ENCODE measurements around the gene CENPX. TPM values are rescaled to one million over a fixed set of nuclear protein-coding genes. Genes with fewer than 3 reads are reported as not detected.

The CENPX gene
- 10 to 100 TPM; 27.2 to 37.2 TPM for total RNA-seq
- long read RNA-seq, partial matches to known transcripts, result 1 of 11 reads
- long read RNA-seq, other reads (novel, unspliced or antisense), result 2 of 11 reads

DNA sequence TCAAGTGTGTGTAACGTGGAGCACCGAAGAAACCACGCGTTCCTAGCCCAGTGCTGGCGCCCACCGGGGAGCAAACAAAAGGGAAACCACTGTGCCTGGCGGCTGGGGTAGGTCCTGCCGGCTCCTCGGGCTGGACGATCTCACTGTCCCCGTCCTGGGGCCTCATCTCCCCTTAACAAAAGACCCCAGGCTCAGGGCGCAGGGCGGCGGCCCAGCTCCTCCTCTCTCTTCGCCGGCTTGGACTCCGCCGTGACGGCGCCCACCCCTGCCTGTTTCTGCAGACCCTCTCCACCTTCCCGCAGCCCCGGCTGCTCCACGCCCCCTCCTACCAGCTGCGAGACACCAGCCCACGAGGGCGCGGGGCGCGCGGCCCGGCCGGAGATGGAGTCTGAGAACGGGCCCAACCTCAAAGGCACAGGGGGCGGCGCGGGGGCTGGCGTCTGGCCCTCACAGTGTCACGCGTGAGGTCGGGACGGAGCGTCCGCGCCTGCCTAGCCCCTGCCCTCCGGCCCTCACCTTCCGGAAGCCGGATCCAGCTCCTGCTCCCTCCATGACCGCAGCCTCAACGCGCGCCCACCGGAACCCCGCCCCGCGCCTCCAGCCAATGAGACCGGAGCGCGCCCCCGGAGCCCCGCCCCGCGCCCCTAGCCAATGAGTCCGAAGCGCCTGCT is at the start of gene CENPX:
Gene CENPX, minus strand, starts transcription at position 569 of the 671 bp plus-strand sequence. Its CDS starts 17 bp downstream, at position 552.
- ATAC-seq (no peak), DNase-seq (no peak)
- intact Hi-C loops (cut with DNase I), result loop anchor here in 1 of 2 donors (5.0 kb wide), 1 partner anchor 60 kb away; the partner anchor contains the start of gene NOTUM

- no peak for ATAC-seq
- intact Hi-C loops (cut with DNase I), result no loop called here
Observed at GRCh38 chr17:82070611-82071010, 47.9 kb upstream of the CENPX start.

DNA sequence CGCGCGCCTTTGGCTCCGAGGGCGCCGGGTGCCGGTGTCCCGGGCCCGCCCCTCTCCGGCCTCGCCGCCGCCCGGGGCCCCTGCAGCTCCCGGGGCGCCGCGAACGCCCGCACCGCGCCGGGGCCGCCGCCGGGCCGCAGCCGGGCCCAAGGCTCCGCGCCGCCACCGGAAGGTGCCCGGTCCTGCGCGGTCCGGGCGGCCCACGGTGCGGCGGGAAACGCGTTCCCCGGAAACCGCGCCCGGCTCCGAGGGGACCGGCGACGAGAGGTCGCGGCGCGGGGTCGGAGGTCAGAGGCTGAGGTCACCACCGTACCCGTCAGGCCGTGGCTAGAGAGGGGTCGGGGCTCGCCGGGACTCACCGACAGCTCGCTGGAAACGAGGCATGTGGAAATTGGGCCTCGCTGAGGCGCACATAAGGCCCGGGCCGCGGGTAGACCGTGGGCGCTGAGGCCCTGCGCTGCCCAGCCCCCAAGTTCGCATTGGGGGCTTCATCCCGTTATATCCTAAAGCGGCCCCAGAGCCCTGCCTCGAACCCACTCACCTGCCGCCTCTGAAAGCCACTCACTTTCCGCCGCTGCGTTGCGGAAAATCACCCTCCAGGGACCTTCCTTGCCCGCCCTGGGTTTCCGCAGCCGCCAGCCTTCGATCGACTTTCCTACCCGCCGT is 43.1 kb upstream of the CENPX start, which contains the start of gene DUS1L:
Gene DUS1L, minus strand, starts transcription at position 167 of the 666 bp plus-strand sequence. CDS start 745 bp downstream, outside the sequence.
- DNase-seq (peak; percentile 71), ATAC-seq (peak; percentile 80 to 84)
- intact Hi-C loops (cut with DNase I), result no loop called here

More at GRCh38 chr17:82070611-82071010, 47.9 kb upstream of the CENPX start:
- DNase-seq, result no peak

GRCh38 chr17:82065193-82065637 is 42.5 kb upstream of the CENPX start:
- ATAC-seq (peak; percentile 12 to 36), DNase-seq (no peak)
- intact Hi-C loops (cut with DNase I), result no loop called here

DNA sequence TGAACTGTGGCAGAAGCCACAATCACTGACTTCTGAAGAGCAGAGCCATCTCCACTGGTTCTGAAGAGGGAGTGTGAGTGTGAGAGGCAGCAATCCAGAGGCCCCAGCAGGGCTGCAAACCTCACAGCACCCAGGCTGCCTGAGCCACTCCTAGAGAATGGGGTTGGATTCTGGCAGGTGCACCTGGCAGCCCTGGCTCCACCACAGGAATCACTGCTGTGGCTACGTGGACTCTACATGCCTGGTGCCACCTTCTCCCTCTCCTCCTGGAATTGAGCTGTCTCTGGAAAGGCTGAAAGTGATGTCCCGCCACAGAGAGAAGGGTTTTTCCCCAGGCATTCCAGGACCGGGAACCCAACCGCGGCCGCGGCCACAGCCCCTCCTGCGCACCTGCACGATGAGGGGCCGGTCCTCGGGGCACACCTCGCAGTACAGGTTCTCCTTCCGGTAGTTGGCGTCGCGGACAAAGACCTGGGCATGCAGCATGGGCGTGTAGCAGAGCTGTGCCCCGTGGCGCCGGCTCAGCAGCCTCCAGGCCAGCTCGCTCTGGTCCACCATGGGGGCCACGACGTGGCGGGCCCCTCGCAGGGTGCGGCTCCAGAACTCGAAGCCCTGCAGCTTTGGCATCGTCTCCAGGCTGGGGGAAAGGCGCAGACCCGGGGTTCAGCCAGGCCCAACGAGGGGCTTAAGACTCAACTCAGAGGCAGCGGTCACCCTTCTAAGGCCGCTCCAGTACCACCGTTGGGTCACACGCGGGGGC is 41.9 kb upstream of the CENPX start:
- DNase-seq (no peak), ATAC-seq (peak in 1 of 2 donors; percentile 2)
- intact Hi-C loops (cut with DNase I), result no loop called here

DNA sequence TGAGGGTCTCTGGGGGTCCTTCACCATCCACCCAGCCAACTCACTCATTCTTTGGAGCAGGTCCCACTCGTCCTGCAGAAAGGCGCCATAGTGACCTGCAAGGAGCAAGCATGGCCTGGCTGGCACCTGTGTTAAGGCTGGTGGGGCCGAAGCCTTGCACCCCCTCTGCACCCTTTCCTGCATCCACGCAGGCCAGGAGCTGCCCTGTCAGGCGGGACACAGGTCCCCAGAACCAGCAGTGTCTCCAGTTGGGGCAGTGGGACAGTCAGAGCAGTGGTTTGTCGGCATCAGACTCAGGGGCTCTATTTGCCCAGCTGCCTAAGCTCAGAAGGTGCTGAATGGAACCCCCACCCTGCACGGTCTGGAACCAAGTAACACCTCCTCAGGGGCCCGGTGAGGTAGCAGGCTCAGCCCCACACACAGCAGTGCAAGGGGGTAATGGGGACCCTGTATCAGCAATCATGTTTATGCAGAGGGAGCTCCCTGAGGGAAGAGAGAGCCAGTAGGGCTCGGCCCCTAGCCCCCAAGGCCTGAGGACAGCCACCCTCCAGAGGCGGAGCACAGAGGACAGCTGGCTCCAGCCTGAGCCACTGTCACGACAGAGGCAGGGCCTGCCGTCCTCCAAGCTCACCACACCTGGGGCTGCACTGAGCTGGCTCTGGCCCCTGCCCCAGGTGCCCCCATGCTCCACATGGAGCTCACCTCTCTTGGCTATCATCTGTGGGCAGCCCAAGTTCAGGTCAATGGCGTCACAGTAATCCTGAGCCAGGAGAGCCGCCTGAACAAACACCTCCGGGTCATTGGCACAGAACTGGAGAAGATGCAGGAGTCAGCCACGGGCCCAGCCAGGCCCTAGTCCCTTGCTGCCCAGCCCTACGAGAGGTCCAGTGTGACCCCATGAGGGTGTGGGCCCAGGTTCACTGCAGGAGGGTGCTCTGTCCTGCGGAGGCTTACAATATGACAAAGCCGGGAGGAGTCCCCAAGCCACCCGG is 41.0 kb upstream of the CENPX start:
- no peak for ATAC-seq
- DNase-seq, result peak; percentile 17
- intact Hi-C loops (cut with DNase I), result no loop called here

DNA sequence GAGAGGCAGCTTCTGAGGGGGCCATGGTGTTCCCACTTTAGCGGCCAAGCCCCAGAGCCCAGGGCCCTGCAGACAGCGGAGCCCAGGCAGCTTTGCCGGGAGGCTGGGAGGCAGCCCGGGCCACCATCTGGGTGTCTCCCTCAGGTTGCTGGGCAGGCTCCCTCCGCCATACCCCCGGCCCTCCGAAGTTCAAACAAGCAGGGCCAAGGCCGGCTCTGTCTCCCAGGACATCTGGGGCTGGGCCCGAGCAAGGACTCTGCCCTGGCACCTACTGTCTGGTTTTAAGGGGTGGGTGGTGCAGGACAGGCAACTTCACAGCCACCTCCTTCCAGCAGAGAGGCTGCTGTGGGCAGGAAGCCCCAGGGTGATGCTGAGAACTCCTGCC is 40.3 kb upstream of the CENPX start:
- peak; percentile 16 for DNase-seq
- intact Hi-C loops (cut with DNase I), result no loop called here
- ATAC-seq, result no peak

- intact Hi-C loops (cut with DNase I), result no loop called here
- ATAC-seq, result no peak
- DNase-seq, result peak; percentile 18
Observed at GRCh38 chr17:82062076-82062983, 39.7 kb upstream of the CENPX start.

- DNase-seq (peak; percentile 15), ATAC-seq (no peak)
- intact Hi-C loops (cut with DNase I), result no loop called here
Observed at GRCh38 chr17:82061047-82061925, 38.6 kb upstream of the CENPX start.

DNA sequence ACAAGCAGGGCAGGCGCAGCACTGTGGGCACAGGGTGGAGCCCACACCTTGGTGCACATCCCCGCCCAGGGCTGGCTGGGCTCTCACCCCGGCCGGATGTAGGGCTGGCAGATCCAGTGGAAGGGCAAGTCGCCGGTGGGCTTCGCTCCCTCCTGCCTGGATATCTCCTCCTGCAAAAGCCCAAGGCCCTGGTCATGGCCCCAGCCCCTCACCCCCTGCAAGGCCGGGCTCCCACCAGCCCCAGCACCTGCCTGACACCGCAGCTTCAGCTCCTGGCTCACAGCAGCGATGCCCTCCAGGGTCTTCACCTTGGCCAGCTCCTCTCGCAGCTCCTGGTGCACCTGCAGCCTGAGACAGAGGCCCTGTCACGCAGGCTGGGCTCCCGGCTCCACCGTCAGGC is 37.9 kb upstream of the CENPX start:
- intact Hi-C loops (cut with DNase I), result no loop called here
- DNase-seq, result peak; percentile 21
- ATAC-seq, result no peak

GRCh38 chr17:82060001-82060380 is 37.3 kb upstream of the CENPX start:
- DNase-seq, result peak; percentile 19
- intact Hi-C loops (cut with DNase I), result no loop called here
- no peak for ATAC-seq

- peak; percentile 16 for DNase-seq
- intact Hi-C loops (cut with DNase I), result no loop called here
- no peak for ATAC-seq
Observed at GRCh38 chr17:82059272-82060000, 36.8 kb upstream of the CENPX start.

DNA sequence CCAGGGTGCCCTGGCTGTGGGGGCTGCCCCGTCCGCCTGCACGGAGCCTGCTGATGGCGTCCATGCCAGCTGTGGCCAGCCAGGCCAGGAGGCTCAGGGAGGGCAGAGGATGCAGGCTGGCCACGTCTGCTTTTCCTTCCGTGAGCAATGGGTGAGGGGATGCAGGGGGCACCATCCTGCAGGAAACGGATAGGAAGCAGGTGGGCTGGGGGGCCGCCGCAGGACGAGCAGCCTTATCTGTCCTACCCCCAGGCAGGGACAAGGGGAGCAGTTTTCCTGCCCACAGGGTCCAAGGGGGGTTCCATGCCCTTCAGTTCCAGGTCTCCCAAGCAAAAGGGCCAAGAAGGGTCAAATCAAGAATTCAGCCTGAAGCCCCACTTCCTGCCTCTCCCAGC is 36.2 kb upstream of the CENPX start:
- peak; percentile 12 for DNase-seq
- no peak for ATAC-seq
- intact Hi-C loops (cut with DNase I), result no loop called here

GRCh38 chr17:82058230-82058854 is 35.7 kb upstream of the CENPX start:
- ATAC-seq (no peak), DNase-seq (peak; percentile 16)
- intact Hi-C loops (cut with DNase I), result no loop called here
